Fibroblast of pulmonary artery (primary cell): ENCODE data around the gene SLC6A7.

ENCODE experiments used
- DNase-seq: peaks from one replicate; pipeline ENCODE4 v3.0.0-alpha.2; 2010; ENCODE audit warnings: low read depth
- H3K4me3 ChIP-seq: replicated peaks from 2 replicates; pipeline ENCODE4 v1.5.1; 2011; ENCODE audit warnings: low read depth, mild to moderate bottlenecking, control low read depth, low read length, moderate library complexity
- TF ChIP-seq, protein P1 (sequence below): IDR thresholded peaks from 2 replicates; pipeline ENCODE4 v1.5.1; 2011; ENCODE audit warnings: mild to moderate bottlenecking, control low read depth, low read length, inconsistent platforms; ENCODE audit errors: missing control alignments

The SLC6A7 gene

DNA sequence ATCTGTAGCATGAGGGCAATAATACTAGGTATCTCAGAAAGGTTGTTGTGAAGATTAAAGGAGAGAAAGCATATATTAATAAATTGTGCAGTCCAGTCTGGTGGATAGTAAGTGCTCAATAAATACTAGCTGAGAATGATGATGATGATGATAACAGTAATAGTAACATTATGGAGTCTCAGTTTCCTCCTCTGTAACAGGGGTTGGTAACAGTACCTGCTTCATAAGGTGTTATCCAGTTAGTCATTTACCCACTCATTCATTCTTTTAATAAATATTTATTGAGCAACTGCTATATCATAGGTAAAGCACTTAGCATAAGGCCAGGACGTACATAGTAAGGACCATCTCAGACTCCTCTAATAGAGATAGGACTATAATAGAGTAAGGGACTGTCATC is 7.6 kb downstream of the SLC6A7 start:
- no peak overlapping the region for H3K4me3 ChIP-seq
- TF ChIP-seq, protein P1, sequence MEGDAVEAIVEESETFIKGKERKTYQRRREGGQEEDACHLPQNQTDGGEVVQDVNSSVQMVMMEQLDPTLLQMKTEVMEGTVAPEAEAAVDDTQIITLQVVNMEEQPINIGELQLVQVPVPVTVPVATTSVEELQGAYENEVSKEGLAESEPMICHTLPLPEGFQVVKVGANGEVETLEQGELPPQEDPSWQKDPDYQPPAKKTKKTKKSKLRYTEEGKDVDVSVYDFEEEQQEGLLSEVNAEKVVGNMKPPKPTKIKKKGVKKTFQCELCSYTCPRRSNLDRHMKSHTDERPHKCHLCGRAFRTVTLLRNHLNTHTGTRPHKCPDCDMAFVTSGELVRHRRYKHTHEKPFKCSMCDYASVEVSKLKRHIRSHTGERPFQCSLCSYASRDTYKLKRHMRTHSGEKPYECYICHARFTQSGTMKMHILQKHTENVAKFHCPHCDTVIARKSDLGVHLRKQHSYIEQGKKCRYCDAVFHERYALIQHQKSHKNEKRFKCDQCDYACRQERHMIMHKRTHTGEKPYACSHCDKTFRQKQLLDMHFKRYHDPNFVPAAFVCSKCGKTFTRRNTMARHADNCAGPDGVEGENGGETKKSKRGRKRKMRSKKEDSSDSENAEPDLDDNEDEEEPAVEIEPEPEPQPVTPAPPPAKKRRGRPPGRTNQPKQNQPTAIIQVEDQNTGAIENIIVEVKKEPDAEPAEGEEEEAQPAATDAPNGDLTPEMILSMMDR = no peak
- no peak for DNase-seq

GRCh38 chr5:150202501-150202900 is 12.6 kb downstream of the SLC6A7 start:
- TF ChIP-seq, protein P1 = no peak
- DNase-seq = no peak
- no peak overlapping the region for H3K4me3 ChIP-seq

GRCh38 chr5:150203832-150204589 is 14.1 kb downstream of the SLC6A7 start:
- TF ChIP-seq, protein P1 = no peak
- H3K4me3 ChIP-seq = no peak overlapping the region
- DNase-seq = no peak

DNA sequence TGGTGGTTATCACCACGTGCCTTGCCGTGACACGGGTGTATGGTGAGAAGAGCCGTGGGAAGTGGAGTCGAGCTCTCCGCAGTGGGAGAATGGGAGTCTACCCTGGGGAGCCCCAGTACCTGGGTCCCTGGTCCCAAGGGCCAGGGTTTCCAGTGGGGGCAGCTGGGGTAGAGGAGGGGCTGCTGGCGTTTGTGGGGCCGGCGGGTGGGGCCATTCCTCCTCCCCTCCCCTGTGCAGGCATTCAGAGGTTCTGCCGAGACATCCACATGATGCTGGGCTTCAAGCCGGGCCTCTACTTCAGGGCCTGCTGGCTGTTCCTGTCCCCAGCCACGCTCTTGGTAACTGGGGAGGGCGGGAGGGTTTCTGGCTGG is 14.7 kb downstream of the SLC6A7 start:
- DNase-seq = no peak
- TF ChIP-seq, protein P1 = no peak
- H3K4me3 ChIP-seq = no peak overlapping the region

- TF ChIP-seq, protein P1 = no peak
- DNase-seq = no peak
- no peak overlapping the region for H3K4me3 ChIP-seq
Measured at GRCh38 chr5:150206098-150206778, 16.4 kb downstream of the SLC6A7 start.

DNA sequence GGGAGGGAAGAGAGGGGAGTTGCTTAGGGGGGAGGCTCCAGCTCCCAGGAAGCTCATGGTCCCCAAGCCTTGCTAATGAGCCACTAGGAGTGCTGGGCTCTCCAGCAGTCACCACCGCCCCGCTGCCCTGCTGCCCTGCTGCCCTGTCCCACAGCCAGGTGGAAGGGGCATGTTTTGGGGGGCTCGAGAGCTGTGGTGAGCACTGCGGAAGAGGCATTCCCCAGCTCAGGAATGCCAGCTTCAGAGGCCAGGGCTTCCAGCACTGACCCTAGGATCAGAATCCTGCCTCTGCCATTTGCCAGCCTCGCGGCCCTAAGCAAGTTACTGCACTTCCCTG is 16.9 kb downstream of the SLC6A7 start:
- H3K4me3 ChIP-seq = no peak overlapping the region

More for the DNA sequence above, 16.9 kb downstream of the SLC6A7 start:
- TF ChIP-seq, protein P1 = no peak
- no peak for DNase-seq
